H1 (cell line): ENCODE data around the gene NKAIN1. TPM values are rescaled to one million over a fixed set of nuclear protein-coding genes. Genes with fewer than 3 reads are reported as not detected.

Experiments used
- CTCF ChIA-PET: fragments of 300-600 bp; sonication (Branson Sonifier 250); formaldehyde crosslinking; loops from one replicate; lab custom pipeline; 2021; ENCODE audit not compliant: partially characterized antibody; lab: Charles Lee
- POLR2A ChIA-PET: fragments of 300-600 bp; sonication (Branson Sonifier 250); formaldehyde crosslinking; loops from one replicate; lab custom pipeline; 2021; ENCODE audit warnings: inconsistent platforms; ENCODE audit not compliant: partially characterized antibody; lab: Charles Lee
- DNase-seq, 2 experiments: peaks; one replicate each; pipeline versions ENCODE4 v3.0.0 to v3.0.0-alpha.2; 2010 to 2022; ENCODE audit warnings: low spot score in 2 of 2, low read depth in 1 of 2, mixed read lengths in 1 of 2
- FAIRE-seq: peaks from 2 replicates; lab custom pipeline; 2011; peaks lifted over from hg19 to GRCh38; lab: Jason Lieb, UNC
- H2AFZ ChIP-seq: 2 replicates; pipeline ENCODE4 v1.8.1; 2012; ENCODE audit warnings: low read length, inconsistent platforms
- H2AK5ac ChIP-seq: 2 replicates; pipeline ENCODE4 v1.6.1; 2013; ENCODE audit warnings: low read depth, low read length
- H2BK120ac ChIP-seq: replicated peaks from 2 replicates; pipeline ENCODE3; 2013; ENCODE audit warnings: low read depth, low read length, inconsistent platforms
- H2BK12ac ChIP-seq: 2 replicates; pipeline ENCODE4 v1.6.1; 2013; ENCODE audit warnings: low read depth, low read length
- H2BK15ac ChIP-seq: 2 replicates; pipeline ENCODE4 v1.6.1; 2013; ENCODE audit warnings: low read length
- H2BK20ac ChIP-seq: 2 replicates; pipeline ENCODE4 v1.6.1; 2013; ENCODE audit warnings: low read length
- H2BK5ac ChIP-seq: 2 replicates; pipeline ENCODE4 v1.6.1; 2013; ENCODE audit warnings: low read depth, low read length
- H3K14ac ChIP-seq: 2 replicates; pipeline ENCODE4 v1.6.1; 2013; ENCODE audit warnings: inconsistent platforms; ENCODE audit not compliant: insufficient read length
- H3K18ac ChIP-seq: 2 replicates; pipeline ENCODE4 v1.6.1; 2013; ENCODE audit warnings: low read length; ENCODE audit errors: extremely low read depth
- H3K23ac ChIP-seq: 2 replicates; pipeline ENCODE4 v1.6.1; 2013; ENCODE audit warnings: inconsistent platforms; ENCODE audit not compliant: insufficient read length
- H3K23me2 ChIP-seq: 2 replicates; pipeline ENCODE4 v1.6.1; 2013; ENCODE audit warnings: low read depth, low read length
- H3K27ac ChIP-seq: 2 replicates; pipeline ENCODE4 v1.6.1; 2011; ENCODE audit warnings: low read depth, low read length, inconsistent platforms
- H3K27me3 ChIP-seq, 4 experiments: replicated peaks in 1 of 4; 1 replicate in 1 of 4; 2 replicates in 3 of 4; pipeline versions ENCODE4 v1.6.1 to v1.8.1; 2011 to 2013; ENCODE audit warnings: low read length in 3 of 4, mild to moderate bottlenecking in 3 of 4, inconsistent platforms in 2 of 4, mixed read lengths in 2 of 4, moderate library complexity in 1 of 4; ENCODE audit not compliant: control insufficient read depth in 3 of 4, insufficient read depth in 3 of 4; ENCODE audit errors: extremely low read depth in 1 of 4
- H3K36me3 ChIP-seq, 4 experiments: 2 replicates each; pipeline versions ENCODE4 v1.6.1 to v1.8.1; 2011 to 2013; ENCODE audit warnings: mild to moderate bottlenecking in 4 of 4, low read length in 3 of 4, moderate library complexity in 2 of 4, control low read depth in 1 of 4, inconsistent platforms in 1 of 4; ENCODE audit not compliant: insufficient read depth in 4 of 4, control insufficient read depth in 2 of 4
- H3K4ac ChIP-seq: replicated peaks from 2 replicates; pipeline ENCODE3; 2013; ENCODE audit warnings: low read length, low read depth, mixed read lengths, inconsistent platforms; ENCODE audit not compliant: insufficient read length
- H3K4me1 ChIP-seq, 4 experiments: replicated peaks in 1 of 4; 1 replicate in 1 of 4; 2 replicates in 3 of 4; pipeline versions ENCODE4 v1.6.1 to v1.8.1; 2011 to 2013; ENCODE audit warnings: low read length in 3 of 4, inconsistent platforms in 2 of 4, mixed read lengths in 1 of 4; ENCODE audit not compliant: insufficient read depth in 4 of 4, control insufficient read depth in 3 of 4
- H3K4me2 ChIP-seq, 2 experiments: 2 replicates each; pipeline versions ENCODE4 v1.6.1 to v1.8.1; 2011 to 2013; ENCODE audit warnings: low read depth in 2 of 2, low read length in 2 of 2, control low read depth in 1 of 2, inconsistent platforms in 1 of 2, mild to moderate bottlenecking in 1 of 2; ENCODE audit not compliant: insufficient read depth in 1 of 2
- H3K4me3 ChIP-seq, 4 experiments: fragments of 200-600, 300-600 bp in 1 of 4; sonication (generic), shearing (Covaris generic), sonication (Bioruptor Twin) in 1 of 4; 2 replicates each; pipeline versions ENCODE4 v1.5.1 to v1.8.1; 2011 to 2016; ENCODE audit warnings: low read length in 4 of 4, low read depth in 3 of 4, control low read depth in 2 of 4, inconsistent platforms in 2 of 4, mild to moderate bottlenecking in 2 of 4, mixed read lengths in 1 of 4, moderate library complexity in 1 of 4; ENCODE audit not compliant: insufficient read depth in 2 of 4; ENCODE audit errors: extremely low read depth in 1 of 4
- H3K56ac ChIP-seq: replicated peaks from 2 replicates; pipeline ENCODE3; 2013; ENCODE audit warnings: low read depth, mild to moderate bottlenecking, mixed read lengths, low read length, inconsistent platforms; ENCODE audit not compliant: insufficient read length
- H3K79me1 ChIP-seq: 2 replicates; pipeline ENCODE4 v1.6.1; 2013; ENCODE audit warnings: low read depth, low read length, control low read depth
- H3K79me2 ChIP-seq, 2 experiments: 2 replicates each; pipeline versions ENCODE4 v1.6.1 to v1.8.1; 2012 to 2013; ENCODE audit warnings: low read length in 2 of 2, mild to moderate bottlenecking in 2 of 2, inconsistent platforms in 1 of 2; ENCODE audit not compliant: insufficient read depth in 2 of 2, control insufficient read depth in 1 of 2
- H3K9ac ChIP-seq, 4 experiments: replicated peaks in 1 of 4; 1 replicate in 1 of 4; 2 replicates in 3 of 4; pipeline versions ENCODE4 v1.6.1 to v1.8.1; 2011 to 2013; ENCODE audit warnings: low read depth in 3 of 4, low read length in 3 of 4, control low read depth in 2 of 4, mild to moderate bottlenecking in 2 of 4, moderate library complexity in 2 of 4, inconsistent platforms in 1 of 4; ENCODE audit errors: extremely low read depth in 1 of 4
- H3K9me3 ChIP-seq, 2 experiments: 2 replicates each; pipeline versions ENCODE4 v1.6.1 to v1.8.1; 2012 to 2013; ENCODE audit warnings: mild to moderate bottlenecking in 2 of 2, moderate library complexity in 2 of 2, control low read depth in 1 of 2, inconsistent platforms in 1 of 2, low read depth in 1 of 2, low read length in 1 of 2, mixed read lengths in 1 of 2; ENCODE audit not compliant: insufficient read depth in 2 of 2
- H4K20me1 ChIP-seq, 2 experiments: replicated peaks in 1 of 2; 2 replicates each; pipeline versions ENCODE3 to v1.8.1; 2011 to 2013; ENCODE audit warnings: inconsistent platforms in 2 of 2, low read length in 2 of 2, mild to moderate bottlenecking in 1 of 2; ENCODE audit not compliant: insufficient read depth in 2 of 2, control insufficient read depth in 1 of 2
- H4K5ac ChIP-seq: 2 replicates; pipeline ENCODE4 v1.6.1; 2013; ENCODE audit warnings: low read length, low read depth, mixed read lengths, inconsistent platforms; ENCODE audit not compliant: insufficient read length
- H4K8ac ChIP-seq: 2 replicates; pipeline ENCODE4 v1.8.0; 2013; ENCODE audit warnings: mild to moderate bottlenecking, moderate library complexity, low read length, inconsistent platforms; ENCODE audit not compliant: insufficient read depth; ENCODE audit errors: extremely low read depth
- H4K91ac ChIP-seq: replicated peaks from 2 replicates; pipeline ENCODE3; 2013; ENCODE audit warnings: low read length, mixed read lengths, inconsistent platforms; ENCODE audit not compliant: insufficient read length
- ATF2 ChIP-seq: IDR thresholded peaks from 2 replicates; pipeline ENCODE4 v1.6.1; 2012; ENCODE audit warnings: low read length, inconsistent platforms
- BCL11A ChIP-seq, 2 experiments: IDR thresholded peaks; one replicate each; pipeline ENCODE4 v1.6.1; 2011; ENCODE audit warnings: low read depth in 2 of 2, low read length in 2 of 2, mild to moderate bottlenecking in 2 of 2
- BRCA1 ChIP-seq: IDR thresholded peaks from 2 replicates; pipeline ENCODE4 v1.6.1; 2012; ENCODE audit warnings: low read depth, low read length, improper control_type of control experiment
- CREB1 ChIP-seq: IDR thresholded peaks from 2 replicates; pipeline ENCODE4 v1.6.1; 2012; ENCODE audit warnings: inconsistent platforms
- GABPA ChIP-seq: IDR thresholded peaks from 2 replicates; pipeline ENCODE4 v1.6.1; 2011; ENCODE audit warnings: mild to moderate bottlenecking, low read length, moderate library complexity, borderline replicate concordance; ENCODE audit not compliant: insufficient read depth
- HDAC6 ChIP-seq: IDR thresholded peaks from one replicate; pipeline ENCODE4 v1.7.1; 2012; ENCODE audit warnings: low read depth, mild to moderate bottlenecking, inconsistent platforms, low read length, moderate library complexity
- MAFK ChIP-seq: IDR thresholded peaks from 2 replicates; pipeline ENCODE4 v1.6.1; 2012; ENCODE audit warnings: low read depth, mild to moderate bottlenecking, improper control_type of control experiment, low read length
- NANOG ChIP-seq: IDR thresholded peaks from 2 replicates; pipeline ENCODE4 v1.6.1; 2011; ENCODE audit warnings: low read length, low read depth, mild to moderate bottlenecking, inconsistent platforms; ENCODE audit not compliant: insufficient read depth, poor library complexity, severe bottlenecking
- RXRA ChIP-seq: IDR thresholded peaks from 2 replicates; pipeline ENCODE4 v1.6.1; 2011; ENCODE audit warnings: low read depth, mild to moderate bottlenecking, low read length, moderate library complexity; ENCODE audit not compliant: insufficient read depth
- SP4 ChIP-seq: IDR thresholded peaks from 2 replicates; pipeline ENCODE4 v1.6.1; 2012; ENCODE audit warnings: low read length, inconsistent platforms
- TAF7 ChIP-seq: optimal IDR thresholded peaks from 2 replicates; pipeline ENCODE3; 2011; ENCODE audit warnings: low read depth, mild to moderate bottlenecking, inconsistent platforms, low read length, moderate library complexity, borderline replicate concordance
- TCF12 ChIP-seq: IDR thresholded peaks from 2 replicates; pipeline ENCODE4 v1.6.1; 2011; ENCODE audit warnings: low read depth, mild to moderate bottlenecking, low read length
- ZNF274 ChIP-seq: IDR thresholded peaks from 2 replicates; pipeline ENCODE4 v1.7.0; 2012; ENCODE audit warnings: low read length, borderline replicate concordance; ENCODE audit errors: extremely low read depth
- WGBS, 2 experiments: shearing (Covaris generic) in 1 of 2; methylation state at CpG; one replicate each; pipeline versions ENCODE4 v1.1.6 to v1.1.7; 2013 to 2015; ENCODE audit warnings: low lambda C conversion rate in 2 of 2, mixed read lengths in 2 of 2, inconsistent platforms in 1 of 2, low coverage in 1 of 2, missing lambda C conversion rate in 1 of 2; ENCODE audit not compliant: insufficient replicate concordance in 2 of 2, insufficient coverage in 1 of 2, insufficient read length in 1 of 2; ENCODE audit errors: extremely low coverage in 1 of 2, missing lambda C conversion rate in 1 of 2; 5-methylcytosine and 5-hydroxymethylcytosine counted together
- polyA plus RNA-seq, 7 experiments: library from polyadenylated mRNA; depleted of rRNA in 3 of 7; stranded (reverse) in 5 of 7; unstranded in 2 of 7; fragments of >200 nt in 5 of 7; fragments of 200-250 nt in 2 of 7; gene quantifications; 1 replicate in 5 of 7; 2 replicates in 1 of 7; 4 replicates in 1 of 7; pipeline versions ENCODE4 v1.2.1 to v1.2.3, GENCODE V29; 2011 to 2013; ENCODE audit warnings: missing spikeins in 2 of 7, mixed read lengths in 2 of 7
- total RNA-seq: library from RNA; stranded (reverse); fragmentation: NEBNext Ultra II Directional; extraction: Animal tissue kit (Norgen Biotek cat#: 25700); gene quantifications from 2 replicates; pipeline ENCODE4 v1.2.1, GENCODE V29; 2021

The NKAIN1 gene
- total and polyA plus RNA-seq, 2 of the 8 experiments (the other 6 are each of a cell fraction or from before 2014, with no cell fraction given) = 59.3 to 66.9 TPM

GRCh38 chr1:31221072-31221471 is 18.6 kb downstream of the NKAIN1 start:
- no peak overlapping the region for H4K5ac ChIP-seq
- no peak overlapping the region for H2AK5ac ChIP-seq
- H3K27me3 ChIP-seq = no peaks in the 10 kb centered on the region
- H3K4me1 ChIP-seq = peaks cover 0 to 6% (median 1%) of the 10 kb centered on the region in 4 experiments; a peak in 5 of 7 replicates
- no peak overlapping the region for H3K23ac ChIP-seq
- no peak overlapping the region for H2BK120ac ChIP-seq
- FAIRE-seq = no peak
- H3K4me2 ChIP-seq = no peak overlapping the region
- no peak overlapping the region for H3K14ac ChIP-seq
- H2BK15ac ChIP-seq = no peak overlapping the region
- no peak overlapping the region for H2AFZ ChIP-seq
- H2BK12ac ChIP-seq = peak overlapping the region; percentile 75; the same call in 1 of the 2 replicates
- peaks cover 8% of the 10 kb centered on the region; the same call in 1 of the 2 replicates for H3K79me1 ChIP-seq
- H3K4me3 ChIP-seq = no peak overlapping the region
- H3K4ac ChIP-seq = peak overlapping the region; percentile 84
- no peaks in the 10 kb centered on the region for H3K9me3 ChIP-seq
- H4K8ac ChIP-seq = no peak overlapping the region
- WGBS, 2 experiments = 90% methylated on average over 6 of the region's 6 CpGs; no CpG with 5 or more reads in 1 of the 2 experiments
- H4K91ac ChIP-seq = peak overlapping the region; percentile 34
- no peak overlapping the region for H2BK20ac ChIP-seq
- CTCF ChIA-PET = interaction anchor here (0.6 to 2.1 kb wide), 5 partner anchors 13 to 309 kb away, joined by 3 to 12 read pairs (median 6); no protein-coding TSS in a partner anchor
- POLR2A ChIA-PET = no interaction called here
- H3K18ac ChIP-seq = no peak overlapping the region
- H3K56ac ChIP-seq = no peak overlapping the region
- H2BK5ac ChIP-seq = peak overlapping the region; percentile 49; the same call in 1 of the 2 replicates
- peaks cover 5 to 7% of the 10 kb centered on the region in 2 experiments for H4K20me1 ChIP-seq
- no peak for TF ChIP-seq MAFK
- no peak for TF ChIP-seq BCL11A (IDR thresholded peaks at IDR 0.05; ENCODE audit: low read depth in 2 of 2, low read length in 2 of 2)
- TF ChIP-seq ATF2 = no peak
- TF ChIP-seq BRCA1 = no peak
- no peak for TF ChIP-seq GABPA
- TF ChIP-seq HDAC6 = no peak
- TF ChIP-seq SP4 = no peak
- no peak for TF ChIP-seq RXRA
- TF ChIP-seq CREB1 = no peak
- TF ChIP-seq ZNF274 = no peak
- TF ChIP-seq TAF7 = no peak
- TF ChIP-seq NANOG = no peak
- no peak for TF ChIP-seq TCF12
- H3K36me3 ChIP-seq = no peaks in the 10 kb centered on the region
- no peak overlapping the region for H3K9ac ChIP-seq
- DNase-seq = no peak
- H3K79me2 ChIP-seq = 0 out of 4 replicates have a peak, but pooled peaks cover 0 to 3% of the 10 kb centered on the region in 2 experiments
- no peak overlapping the region for H3K27ac ChIP-seq
- no peaks in the 10 kb centered on the region for H3K23me2 ChIP-seq
